ENCODE results near the gene DPH6.
"Not testable (repeated sequence)": the region's sequence is repeated elsewhere in the genome, so short reads cannot be mapped to it uniquely, and the experiment has no call there.

Gene DPH6

DNA sequence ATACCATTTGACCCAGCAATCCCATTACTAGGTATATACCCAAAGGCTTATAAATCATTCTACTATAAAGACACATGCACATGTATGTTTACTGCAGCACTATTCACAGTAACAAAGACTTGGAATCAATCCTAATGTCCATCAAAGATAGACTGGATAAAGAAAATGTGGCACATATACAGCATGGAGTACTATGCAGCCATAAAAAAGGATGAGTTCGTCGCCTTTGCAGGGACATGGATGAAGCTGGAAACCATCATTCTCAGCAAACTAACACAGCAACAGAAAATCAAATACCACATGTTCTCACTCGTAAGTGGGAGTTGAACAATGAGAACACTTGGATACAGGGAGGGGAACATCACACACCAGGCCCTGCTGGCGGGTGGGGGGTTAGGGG is 104.7 kb downstream of the DPH6 start:
- in situ Hi-C loops (cut with MboI; ENCODE audit: low sequenced_read_pairs) = loop anchor here (25.0 kb wide), 1 partner anchor 354 kb away; the partner anchor contains the start of gene NANOGP8

DNA sequence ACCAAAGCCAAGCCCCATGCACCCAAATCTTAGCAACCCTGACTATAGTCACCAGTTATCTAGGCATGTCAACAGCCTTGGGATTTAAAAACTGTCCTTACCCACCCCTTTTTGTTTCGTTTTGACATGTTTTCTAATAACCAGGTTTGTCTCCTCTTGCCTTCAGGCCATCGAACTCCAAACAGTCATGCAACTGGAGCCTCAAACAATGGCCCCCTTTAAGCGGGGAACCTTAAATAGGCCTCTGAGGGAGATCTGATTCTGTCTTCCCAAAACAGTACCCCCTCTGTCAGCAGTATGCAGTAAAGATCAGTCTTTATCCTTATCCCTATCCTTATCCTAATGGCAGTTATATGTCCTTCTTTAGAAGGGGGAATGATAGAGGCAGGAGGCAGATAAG is 105.7 kb downstream of the DPH6 start:
- in situ Hi-C loops (cut with MboI; ENCODE audit: low sequenced_read_pairs) = loop anchor here (25.0 kb wide), 1 partner anchor 353 kb away; the partner anchor contains the start of gene NANOGP8

DNA sequence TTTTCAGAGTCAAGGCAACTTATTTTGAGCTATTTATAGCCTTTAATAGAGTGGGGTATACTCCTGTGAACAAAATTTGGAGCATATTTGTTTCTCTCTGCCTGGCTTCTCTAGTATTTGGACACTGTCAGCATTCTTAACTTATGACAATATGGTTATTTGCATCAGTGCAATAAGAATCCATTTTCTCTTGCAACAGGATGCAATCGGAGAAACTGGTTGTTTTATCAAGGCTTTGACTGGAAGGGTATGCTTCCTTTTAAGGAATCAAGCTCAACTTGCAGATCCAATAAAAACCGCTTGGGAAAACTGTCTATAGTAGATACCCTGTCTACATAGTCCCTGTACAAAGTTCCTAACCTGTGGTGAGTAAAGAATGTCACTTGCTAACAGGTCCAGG is 106.7 kb downstream of the DPH6 start:
- in situ Hi-C loops (cut with MboI; ENCODE audit: low sequenced_read_pairs) = loop anchor here (25.0 kb wide), 1 partner anchor 352 kb away; the partner anchor contains the start of gene NANOGP8

DNA sequence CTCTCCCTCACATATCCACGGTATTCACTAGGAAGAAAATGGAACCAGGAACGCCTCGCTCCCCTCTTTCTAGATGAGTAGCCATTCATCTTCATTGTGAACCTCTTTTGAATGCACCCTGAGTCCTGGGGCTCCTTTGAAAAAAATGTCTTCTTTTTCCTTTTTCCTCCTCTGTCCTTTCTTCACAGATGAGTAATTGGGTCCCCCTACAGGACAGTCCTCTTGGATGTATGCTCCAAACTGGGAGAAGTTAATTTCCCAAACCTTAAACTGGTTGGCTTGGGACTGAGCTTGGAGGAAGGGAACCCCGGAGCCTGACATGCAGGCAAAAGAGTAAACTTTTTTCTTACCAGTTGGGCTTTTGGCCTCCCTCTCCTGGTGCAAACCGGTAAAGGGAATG is 108.8 kb downstream of the DPH6 start:
- in situ Hi-C loops (cut with MboI; ENCODE audit: low sequenced_read_pairs) = loop anchor here (25.0 kb wide), 1 partner anchor 350 kb away; the partner anchor contains the start of gene NANOGP8

DNA sequence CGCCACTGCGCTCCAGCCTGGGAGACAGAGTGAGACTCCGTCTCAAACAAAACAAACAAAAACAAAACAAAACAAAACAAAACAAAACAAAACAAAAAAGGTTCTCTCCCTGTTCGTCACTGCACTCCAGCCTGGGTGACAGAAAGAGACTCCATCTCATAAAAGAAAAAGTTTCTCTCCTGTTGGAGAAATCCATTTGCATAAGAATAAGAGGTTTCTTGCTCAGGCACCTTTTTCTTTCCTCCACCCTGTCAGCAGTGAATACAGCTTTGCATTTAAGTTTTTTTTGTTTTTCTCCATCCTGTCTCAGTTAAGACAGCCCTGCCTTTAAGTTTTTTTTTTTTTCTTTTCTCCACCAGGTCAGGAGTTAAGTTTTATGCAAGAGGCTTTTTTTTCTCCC is 109.5 kb downstream of the DPH6 start:
- in situ Hi-C loops (cut with MboI; ENCODE audit: low sequenced_read_pairs) = loop anchor here (25.0 kb wide), 1 partner anchor 349 kb away; the partner anchor contains the start of gene NANOGP8

DNA sequence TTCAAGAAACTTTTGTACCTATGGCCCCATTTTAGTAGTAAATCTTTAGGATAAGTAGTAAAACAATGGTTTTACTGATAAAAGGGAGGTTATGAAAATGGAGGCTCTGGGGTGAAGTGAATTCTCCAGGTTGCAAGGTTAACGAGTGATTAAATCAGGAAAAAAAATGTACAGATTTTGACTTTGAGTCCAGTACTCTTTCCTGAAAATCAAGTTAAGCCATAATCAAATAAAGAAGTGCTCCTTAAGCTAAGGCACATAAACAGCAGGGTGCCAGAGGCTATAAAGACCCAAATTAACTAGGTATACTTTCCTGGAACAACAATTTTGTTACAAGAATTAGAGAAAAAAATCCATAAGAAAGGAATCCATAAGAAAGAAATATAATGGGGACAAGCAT is 114.7 kb downstream of the DPH6 start:
- in situ Hi-C loops (cut with MboI; ENCODE audit: low sequenced_read_pairs) = loop anchor here (25.0 kb wide), 1 partner anchor 344 kb away; the partner anchor contains the start of gene NANOGP8

DNA sequence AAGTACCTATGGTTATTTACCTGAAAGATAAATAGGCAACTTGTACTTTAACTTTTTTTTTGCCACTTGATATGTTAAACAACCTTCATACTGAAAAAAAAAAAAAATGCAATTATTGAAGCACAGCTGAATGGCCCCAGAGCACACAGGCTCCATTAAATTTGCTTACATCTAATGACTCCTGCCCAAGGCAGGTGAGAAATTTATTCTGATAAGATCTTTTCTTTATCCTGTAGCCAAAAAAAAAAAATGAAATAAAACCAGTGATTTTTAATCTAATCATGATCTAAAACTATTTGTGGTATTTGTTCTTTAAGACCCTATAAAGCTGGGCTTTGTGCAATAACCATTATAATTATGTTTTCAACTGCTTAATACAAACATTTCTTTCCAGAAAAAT is 115.7 kb downstream of the DPH6 start:
- in situ Hi-C loops (cut with MboI; ENCODE audit: low sequenced_read_pairs) = loop anchor here (25.0 kb wide), 1 partner anchor 343 kb away; the partner anchor contains the start of gene NANOGP8

DNA sequence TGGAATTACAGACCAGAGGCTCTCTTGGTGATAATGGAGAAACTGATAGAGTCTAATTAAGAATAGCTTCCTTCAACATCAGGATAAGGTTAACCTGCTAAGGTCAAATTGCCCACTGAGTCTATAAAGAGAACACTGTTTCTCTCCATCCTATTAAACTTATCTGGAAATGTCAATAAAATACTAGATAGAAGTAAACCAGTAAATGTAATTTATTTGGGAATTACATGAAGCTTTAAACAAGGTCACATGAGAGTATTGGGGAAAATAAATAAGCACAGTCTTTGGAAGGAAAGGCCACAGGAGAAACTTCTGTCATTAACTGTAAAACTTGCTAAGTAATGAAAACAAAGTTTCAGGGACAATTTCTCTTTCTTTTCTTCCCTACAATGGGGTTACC is 118.5 kb downstream of the DPH6 start:
- in situ Hi-C loops (cut with MboI; ENCODE audit: low sequenced_read_pairs) = loop anchor here (25.0 kb wide), 1 partner anchor 340 kb away; the partner anchor contains the start of gene NANOGP8

DNA sequence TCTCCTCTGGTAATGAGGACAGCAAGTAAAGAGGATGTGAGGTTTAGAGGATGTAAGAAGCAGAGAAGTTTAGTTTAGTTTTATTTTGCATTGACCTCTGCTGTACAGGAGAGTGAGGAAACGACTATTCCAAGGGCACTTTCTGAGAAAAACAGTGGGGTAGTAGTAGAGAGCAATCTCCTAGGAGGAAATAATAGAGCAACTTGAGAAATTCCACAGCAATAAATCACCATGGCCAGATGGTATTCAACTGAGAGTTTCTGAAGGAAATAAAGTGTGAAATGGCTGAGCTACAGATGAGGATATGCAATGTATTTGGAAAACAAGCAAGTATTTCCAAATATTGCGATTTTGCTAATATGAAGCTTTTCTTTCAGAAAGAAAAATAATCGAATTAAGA is 118.9 kb downstream of the DPH6 start:
- in situ Hi-C loops (cut with MboI; ENCODE audit: low sequenced_read_pairs) = loop anchor here (25.0 kb wide), 1 partner anchor 340 kb away; the partner anchor contains the start of gene NANOGP8

DNA sequence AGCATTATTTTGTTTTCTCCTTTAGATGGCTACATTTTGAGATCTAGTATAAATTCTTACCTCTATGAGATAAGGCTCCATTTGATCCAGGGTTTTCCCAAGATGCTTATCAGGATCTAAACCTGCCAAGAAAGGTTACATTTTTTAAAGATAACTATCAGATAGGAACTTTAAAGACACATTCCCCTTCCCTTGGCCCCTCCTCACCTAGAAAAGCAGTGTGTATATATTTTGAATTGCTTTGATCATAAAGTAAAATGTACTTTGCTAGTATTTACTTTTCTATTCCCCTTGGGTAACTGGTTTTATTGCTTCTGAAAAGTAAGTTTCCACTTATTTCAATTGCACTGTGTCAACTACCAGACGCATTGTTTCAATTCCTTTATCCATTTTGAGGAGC is 135.2 kb downstream of the DPH6 start:
- in situ Hi-C loops (cut with MboI; ENCODE audit: low sequenced_read_pairs) = no loop called here

DNA sequence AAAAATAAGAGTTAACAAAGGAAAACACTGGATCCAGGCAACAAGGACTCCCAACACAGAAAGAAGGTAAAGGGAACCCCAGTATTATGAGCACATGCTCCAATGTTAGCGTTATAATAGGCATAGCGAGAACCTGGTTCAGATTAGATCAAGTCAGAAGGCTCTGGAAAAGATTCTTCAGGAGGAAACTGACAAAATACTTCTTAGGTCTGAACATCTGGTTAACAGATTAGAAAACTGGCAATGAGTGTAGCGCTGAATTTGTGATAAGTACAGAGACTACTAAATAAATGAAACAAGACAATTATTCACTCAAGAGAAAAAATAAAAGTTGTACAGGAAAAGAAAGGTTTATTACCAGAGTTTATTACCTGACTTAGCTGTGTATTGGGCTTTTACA is 146.1 kb downstream of the DPH6 start:
- in situ Hi-C loops (cut with MboI; ENCODE audit: low sequenced_read_pairs) = no loop called here

DNA sequence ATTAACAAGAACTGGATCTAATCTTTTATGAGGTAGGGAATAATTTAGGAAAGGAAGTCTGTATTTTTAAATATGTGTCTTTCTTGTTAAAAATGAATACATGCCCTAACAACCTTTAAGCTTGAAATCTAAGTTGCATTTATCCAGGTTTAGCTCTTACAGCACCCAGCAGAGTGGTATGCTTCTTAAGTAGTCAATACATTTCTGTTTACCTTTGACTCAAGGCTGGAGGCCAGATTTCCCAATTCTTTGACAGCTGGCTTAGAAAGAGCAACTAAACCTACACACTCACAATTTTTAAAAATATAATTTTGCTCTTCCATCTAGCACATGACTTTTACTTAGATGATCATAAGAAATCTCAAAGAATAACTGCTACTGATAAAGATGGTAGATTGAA is 148.9 kb downstream of the DPH6 start:
- in situ Hi-C loops (cut with MboI; ENCODE audit: low sequenced_read_pairs) = no loop called here

DNA sequence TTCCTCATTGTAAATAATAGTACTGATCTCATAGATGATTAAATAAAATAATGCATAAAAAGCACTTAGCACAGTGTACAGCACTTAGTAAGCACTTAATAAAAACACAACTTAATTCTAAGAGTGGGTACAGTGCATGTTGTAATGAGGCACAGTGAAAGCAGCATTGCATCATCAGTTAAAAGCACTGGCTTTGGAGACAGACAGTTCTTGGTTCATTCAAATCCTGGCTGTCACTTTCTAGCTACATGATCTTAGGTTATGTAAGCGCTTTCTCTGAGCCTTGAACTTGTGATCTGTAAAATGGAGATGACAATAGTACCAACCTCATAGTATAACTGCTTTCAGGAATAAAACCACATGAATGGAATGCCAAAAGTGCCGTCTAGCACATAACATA is 151.5 kb downstream of the DPH6 start:
- in situ Hi-C loops (cut with MboI; ENCODE audit: low sequenced_read_pairs) = no loop called here

DNA sequence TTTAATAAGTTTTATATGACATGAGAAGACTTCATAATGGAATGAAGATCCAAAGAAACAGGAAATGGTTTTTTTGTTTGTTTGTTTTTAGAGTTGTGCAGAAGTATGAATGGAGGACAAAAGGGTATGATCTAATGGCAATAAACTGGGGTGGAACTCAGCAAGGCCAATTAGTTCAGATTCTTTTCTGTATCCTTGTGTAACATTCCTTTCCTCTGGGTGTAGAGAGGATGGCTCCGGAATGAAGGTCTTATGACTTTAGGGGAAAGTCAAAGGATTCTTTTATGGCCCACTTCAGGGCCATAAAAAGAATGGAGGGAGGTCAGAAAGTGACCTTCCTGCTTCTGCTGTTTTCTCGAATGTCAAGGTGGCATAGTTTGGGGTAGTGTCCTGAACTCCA is 152.6 kb downstream of the DPH6 start:
- in situ Hi-C loops (cut with MboI; ENCODE audit: low sequenced_read_pairs) = no loop called here

DNA sequence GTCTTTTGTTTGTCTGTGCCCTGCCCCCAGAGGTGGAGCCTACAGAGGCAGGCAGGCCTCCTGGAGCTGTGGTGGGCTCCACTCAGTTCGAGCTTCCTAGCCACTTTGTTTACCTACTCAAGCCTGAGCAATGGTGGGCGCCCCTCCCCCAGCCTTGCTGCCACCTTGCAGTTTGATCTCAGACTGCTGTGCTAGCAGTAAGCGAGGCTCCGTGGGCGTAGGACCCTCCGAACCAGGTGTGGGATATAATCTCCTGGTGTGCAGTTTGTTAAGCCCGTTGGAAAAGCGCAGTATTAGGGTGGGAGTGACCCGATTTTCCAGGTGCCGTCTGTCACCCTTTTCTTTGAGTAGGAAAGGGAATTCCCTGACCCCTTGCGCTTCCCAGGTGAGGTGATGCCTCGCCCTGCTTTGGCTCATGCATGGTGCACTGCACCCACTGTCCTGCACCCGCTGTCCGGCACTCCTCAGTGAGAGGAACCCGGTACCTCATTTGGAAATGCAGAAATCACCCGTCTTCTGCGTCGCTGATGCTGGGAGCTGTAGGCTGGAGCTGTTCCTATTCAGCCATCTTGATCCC is 154.5 kb downstream of the DPH6 start:
- in situ Hi-C loops (cut with MboI; ENCODE audit: low sequenced_read_pairs) = not testable (repeated sequence)

DNA sequence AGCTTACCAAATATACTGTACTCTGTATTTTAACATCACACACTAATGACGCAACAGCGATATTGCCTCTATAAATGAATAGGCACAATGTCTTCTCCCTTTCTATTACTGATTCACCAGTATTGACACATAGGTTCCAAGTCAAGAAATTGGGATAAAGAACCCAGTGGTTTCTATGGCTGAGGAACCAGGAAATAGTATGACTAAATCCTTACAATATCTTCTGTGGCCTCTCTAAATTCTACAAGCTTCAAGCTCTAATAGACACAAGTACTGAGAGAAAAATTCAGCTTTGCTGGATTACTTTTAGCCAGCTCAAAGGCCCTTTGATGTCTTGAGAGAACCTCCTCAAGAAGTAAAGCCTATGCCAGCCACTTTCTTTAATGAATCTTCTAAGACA is 162.5 kb downstream of the DPH6 start:
- in situ Hi-C loops (cut with MboI; ENCODE audit: low sequenced_read_pairs) = no loop called here

DNA sequence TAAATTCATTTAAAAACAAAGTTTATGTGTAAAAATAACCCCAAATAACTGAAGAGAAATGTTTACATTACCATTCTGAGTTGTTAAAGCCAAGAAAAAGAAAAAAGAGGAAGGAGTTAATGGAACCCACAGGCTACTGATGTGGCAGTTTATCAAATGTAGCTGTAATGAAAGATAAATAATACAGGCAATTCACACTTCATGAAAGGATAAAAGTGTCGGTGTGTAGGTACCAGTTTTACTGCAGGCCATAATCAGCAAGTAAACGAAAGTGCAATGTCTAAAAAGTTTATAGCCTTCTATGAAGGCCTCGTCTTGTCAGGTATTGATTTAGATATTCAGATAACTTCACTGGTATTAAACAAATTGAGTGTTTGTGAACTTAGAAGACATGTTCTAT is 164.6 kb downstream of the DPH6 start:
- in situ Hi-C loops (cut with MboI; ENCODE audit: low sequenced_read_pairs) = no loop called here

DNA sequence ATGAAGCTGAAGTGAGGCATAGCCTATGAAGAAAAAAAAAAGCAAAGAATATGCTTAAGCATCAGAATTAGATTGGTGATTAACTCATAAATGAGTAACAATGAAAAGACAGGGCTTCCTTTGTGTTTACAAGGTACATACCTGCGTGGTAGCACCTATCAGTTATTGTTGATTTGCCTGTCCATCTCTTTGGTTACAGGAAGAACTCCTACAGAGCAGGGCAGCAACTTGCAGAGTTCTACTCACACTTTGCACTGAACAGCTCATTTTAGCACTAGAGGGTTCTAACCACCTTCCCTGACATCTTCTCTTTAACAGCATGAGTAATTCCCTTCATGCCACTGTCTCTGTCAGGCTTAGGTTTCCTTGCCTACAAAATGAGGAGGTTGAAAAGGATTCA is 166.0 kb downstream of the DPH6 start:
- in situ Hi-C loops (cut with MboI; ENCODE audit: low sequenced_read_pairs) = no loop called here

DNA sequence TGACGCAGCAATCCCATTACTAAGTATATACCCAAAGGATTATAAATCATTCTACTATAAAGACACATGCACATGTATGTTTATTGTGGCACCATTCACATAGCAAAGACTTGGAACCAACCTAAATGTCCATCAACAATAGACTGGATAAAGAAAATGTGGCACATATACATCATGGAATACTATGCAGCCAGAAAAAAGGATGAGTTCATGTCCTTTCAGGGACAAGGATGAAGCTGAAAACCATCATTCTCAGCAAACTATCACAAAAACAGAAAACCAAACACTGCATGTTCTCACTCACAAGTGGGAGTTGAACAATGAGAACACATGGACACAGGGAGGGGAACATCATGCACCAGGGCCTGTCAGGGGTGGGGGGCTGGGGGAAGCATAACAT is 167.5 kb downstream of the DPH6 start:
- in situ Hi-C loops (cut with MboI; ENCODE audit: low sequenced_read_pairs) = not testable (repeated sequence)

DNA sequence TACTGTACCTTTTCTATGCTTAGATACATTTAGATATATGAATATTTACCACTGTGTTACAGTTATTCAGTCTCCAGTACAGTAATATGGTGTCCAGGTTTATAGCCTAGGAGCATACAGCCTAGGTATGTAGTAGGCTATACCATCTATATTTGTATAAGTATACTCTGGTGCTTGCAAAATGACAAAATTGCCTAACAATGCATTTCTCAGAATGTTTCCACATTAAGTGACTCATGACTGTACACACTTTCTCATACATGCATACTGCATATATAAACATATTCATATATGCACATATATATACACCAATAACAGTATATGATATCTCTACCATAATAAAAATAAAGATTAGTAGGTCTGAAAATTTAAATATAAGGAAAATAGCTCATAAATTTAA is 169.3 kb downstream of the DPH6 start:
- in situ Hi-C loops (cut with MboI; ENCODE audit: low sequenced_read_pairs) = no loop called here

DNA sequence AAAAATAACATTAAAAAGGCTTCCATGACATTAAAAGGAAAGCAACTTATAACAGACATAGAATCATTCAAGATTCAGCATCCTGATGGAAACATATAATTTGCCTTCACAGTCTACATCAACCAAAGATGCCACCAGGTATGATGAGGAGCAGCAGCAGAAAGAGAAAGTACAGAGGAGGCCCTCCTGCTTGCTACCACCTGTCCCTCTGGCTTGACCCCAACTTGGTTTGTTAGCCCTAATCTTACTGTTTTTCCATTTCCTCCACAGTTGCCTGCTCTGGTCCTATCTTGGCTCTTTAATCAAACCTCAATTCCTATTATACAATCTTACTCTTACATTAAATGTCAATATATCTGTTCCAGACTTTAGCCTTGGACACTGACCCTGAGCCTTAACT is 171.3 kb downstream of the DPH6 start:
- in situ Hi-C loops (cut with MboI; ENCODE audit: low sequenced_read_pairs) = no loop called here

DNA sequence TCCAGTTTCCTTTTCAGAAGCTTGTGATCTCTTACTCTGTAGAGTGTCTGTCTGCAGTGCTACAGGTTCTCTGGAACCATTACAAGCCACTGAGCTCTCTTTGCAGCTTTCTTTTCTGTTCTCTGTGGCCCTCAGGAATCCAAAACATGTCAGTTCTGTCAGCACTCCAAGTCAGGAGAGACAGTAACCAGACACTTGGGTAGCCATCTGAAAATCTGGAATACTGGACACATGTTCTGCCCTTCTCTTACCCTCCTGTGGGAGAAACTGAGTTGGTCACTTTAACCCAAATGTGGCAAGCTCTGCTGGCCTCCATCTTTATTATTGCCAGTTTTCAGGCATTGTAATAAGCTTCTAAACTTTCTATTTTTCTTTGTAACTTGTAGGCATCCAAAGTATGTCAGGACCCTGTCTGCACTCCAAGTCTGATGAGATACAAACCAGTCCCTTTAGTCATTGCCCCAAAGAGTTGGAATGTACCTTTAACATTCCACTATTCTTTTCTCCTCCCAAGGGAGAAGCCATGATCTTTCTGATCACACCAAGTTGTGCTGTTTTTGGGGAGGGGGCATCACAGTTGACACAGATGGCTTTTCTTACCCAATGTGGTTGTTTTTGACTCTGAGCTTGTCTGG is 183.7 kb downstream of the DPH6 start:
- in situ Hi-C loops (cut with MboI; ENCODE audit: low sequenced_read_pairs) = no loop called here

Data from HL-60/S4 treated with retinoic acid at 250 ng/mL for 4 days and 3 days (cell line).